Spinal cord (tissue), 10 donors: ENCODE measurements around the gene CPVL. TPM values are rescaled to one million over a fixed set of nuclear protein-coding genes. Genes with fewer than 3 reads are reported as not detected.

ENCODE experiments used
- DNase-seq, 6 donors: peaks; one replicate each; pipeline versions ENCODE4 v3.0.0 to v3.0.0-alpha.2; 2013 to 2015; ENCODE audit warnings: low spot score in 6 of 6, low read depth in 4 of 6
- H3K27ac ChIP-seq: one replicate; pipeline ENCODE4 v1.5.1; 2013; ENCODE audit warnings: low read depth, low read length, control low read depth
- H3K27me3 ChIP-seq: one replicate; pipeline ENCODE4 v1.6.1; 2013; ENCODE audit warnings: low read length; ENCODE audit not compliant: control insufficient read depth, insufficient read depth
- H3K36me3 ChIP-seq: one replicate; pipeline ENCODE4 v1.6.1; 2013; ENCODE audit warnings: low read length; ENCODE audit not compliant: control insufficient read depth, insufficient read depth
- H3K4me1 ChIP-seq: one replicate; pipeline ENCODE4 v1.6.1; 2013; ENCODE audit warnings: low read length; ENCODE audit not compliant: control insufficient read depth, insufficient read depth
- H3K4me3 ChIP-seq: one replicate; pipeline ENCODE4 v1.5.1; 2013; ENCODE audit warnings: low read depth, low read length, control low read depth
- H3K9me3 ChIP-seq: one replicate; pipeline ENCODE4 v1.6.1; 2013; ENCODE audit warnings: low read length; ENCODE audit not compliant: control insufficient read depth, insufficient read depth
- WGBS: methylation state at CpG from one replicate; pipeline ENCODE4 v1.1.5; 2013; ENCODE audit warnings: missing lambda C conversion rate; ENCODE audit not compliant: insufficient coverage; 5-methylcytosine and 5-hydroxymethylcytosine counted together
- polyA plus RNA-seq, 2 donors: library from polyadenylated mRNA; unstranded; fragments of 120-200 nt; gene quantifications; one replicate each; pipeline ENCODE4 v1.2.1, GENCODE V29; 2013; ENCODE audit not compliant: insufficient read length in 2 of 2
- total RNA-seq, 2 donors: library from RNA; depleted of rRNA in 1 of 2; stranded (reverse); fragments of 120-200 nt in 1 of 2; fragments of >200 nt in 1 of 2; gene quantifications; one replicate each; pipeline versions ENCODE4 v1.2.3 to v1.2.4, GENCODE V29; 2013 to 2014
- donor health status: healthy.

CPVL gene
- total and polyA plus RNA-seq, 4 donors = 14.2 to 42.2 (median 14.9) TPM

DNA sequence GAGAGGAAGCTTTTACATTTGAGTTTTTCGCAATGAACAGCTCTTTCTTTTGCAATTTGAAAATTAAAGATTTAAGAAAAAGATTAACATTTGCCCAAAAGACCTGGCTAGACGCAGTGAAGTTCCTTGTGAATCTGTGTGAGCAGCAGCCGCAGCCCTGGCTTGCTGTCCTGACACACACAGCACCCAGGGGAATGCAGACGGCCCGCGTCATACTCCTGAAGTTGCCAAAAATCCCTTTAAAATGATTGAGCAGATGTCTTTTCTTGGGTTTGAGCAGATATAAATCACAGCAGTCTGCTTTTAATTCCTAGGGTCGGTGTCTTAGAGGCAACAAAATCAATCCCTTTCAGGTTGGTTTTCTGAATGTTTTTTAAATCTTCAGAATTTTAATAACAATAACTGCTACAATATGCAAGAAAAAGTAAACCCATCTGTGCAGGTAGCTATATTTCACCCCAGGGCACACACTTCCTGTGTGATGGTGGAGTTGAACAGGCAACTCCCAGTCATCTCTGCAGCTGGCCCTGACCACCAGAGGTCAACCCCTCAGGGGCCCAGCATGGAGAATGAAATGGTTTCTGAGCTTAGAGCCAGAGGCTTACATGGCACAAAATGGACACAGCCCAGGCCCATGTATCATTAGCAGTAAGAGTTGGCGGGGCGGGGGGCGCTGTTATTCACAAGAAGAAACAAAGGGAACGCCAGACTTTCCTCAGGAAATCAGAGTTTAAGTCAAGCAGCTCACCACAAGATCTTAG, 156.0 kb downstream of the CPVL start:
- DNase-seq = peak in 1 of 6 donors; percentile 58
- Histone ChIP-seq H3K9me3 (no peaks in the 10 kb centered on the region), H3K4me3 (no peak overlapping the region), H3K36me3 (no peaks in the 10 kb centered on the region), H3K27ac (no peak overlapping the region), H3K27me3 (no peaks in the 10 kb centered on the region), H3K4me1 (peaks cover 6% of the 10 kb centered on the region)
- 95% methylated on average over 3 of the region's 11 CpGs for WGBS

DNA sequence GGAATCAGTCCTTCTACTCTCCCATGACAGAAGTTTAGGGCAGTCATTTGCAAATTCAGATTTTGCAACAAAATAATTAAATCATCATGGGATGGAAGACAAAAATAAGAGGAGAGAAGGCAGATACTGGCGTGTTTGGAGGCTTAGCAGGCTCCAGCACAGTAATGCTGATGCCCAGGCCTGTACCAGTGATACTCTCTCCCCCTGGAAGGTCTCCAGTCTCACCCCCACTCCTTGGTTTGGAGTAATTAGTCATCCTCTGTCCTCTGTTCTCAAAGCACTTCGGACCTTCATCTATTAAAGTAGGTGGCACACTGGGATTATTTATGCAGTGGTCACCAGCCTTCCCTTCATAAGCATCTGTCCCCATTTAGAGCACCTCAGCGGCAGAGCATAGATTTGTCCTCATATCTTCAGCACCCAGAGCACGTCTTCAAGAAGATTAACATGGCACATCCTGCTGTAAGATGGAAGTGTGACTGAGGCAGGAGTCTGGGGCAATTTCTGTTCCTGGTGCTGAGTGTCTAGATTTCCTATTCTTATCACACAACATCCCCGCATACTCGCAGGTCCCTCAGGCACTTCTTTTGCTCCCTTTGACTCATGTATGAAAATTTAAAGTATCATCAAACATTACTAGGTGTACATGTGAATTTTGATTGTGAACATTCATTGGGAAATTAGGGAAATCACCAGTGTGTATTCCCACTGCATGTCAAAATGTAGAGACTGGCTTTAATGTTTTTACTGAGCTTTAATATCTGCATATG, 156.9 kb downstream of the CPVL start:
- peaks cover 13% of the 10 kb centered on the region for H3K4me1 ChIP-seq
- DNase-seq = no peak
- H3K27me3 ChIP-seq = no peaks in the 10 kb centered on the region
- H3K36me3 ChIP-seq = no peaks in the 10 kb centered on the region
- no peaks in the 10 kb centered on the region for H3K9me3 ChIP-seq
- no peak overlapping the region for H3K4me3 ChIP-seq
- no CpG with 5 or more reads among the region's 6 CpGs for WGBS
- no peak overlapping the region for H3K27ac ChIP-seq

DNA sequence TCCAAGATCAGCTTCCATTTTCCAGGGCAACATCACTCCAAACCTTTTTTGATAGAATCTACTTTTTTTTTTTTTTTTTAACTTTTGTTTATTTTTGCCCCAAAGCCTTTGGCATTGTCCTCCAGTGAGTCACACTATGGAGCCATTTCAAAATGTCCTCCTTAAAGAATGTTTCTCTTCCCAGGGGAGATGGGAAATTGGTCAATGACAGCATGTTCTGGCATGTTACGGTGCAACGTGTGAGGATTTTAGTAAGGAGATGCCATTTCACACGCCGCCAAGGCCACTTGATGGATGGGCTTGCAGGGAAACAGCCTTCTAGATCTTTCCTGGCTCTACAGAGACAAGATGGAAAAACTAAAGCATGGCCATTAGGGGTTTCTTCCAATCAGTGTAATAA, 157.5 kb downstream of the CPVL start:
- Histone ChIP-seq H3K4me1 (peaks cover 17% of the 10 kb centered on the region), H3K4me3 (no peak overlapping the region), H3K36me3 (no peaks in the 10 kb centered on the region), H3K27me3 (no peaks in the 10 kb centered on the region), H3K27ac (no peak overlapping the region), H3K9me3 (no peaks in the 10 kb centered on the region)
- 83% methylated on average over 2 of the region's 4 CpGs for WGBS
- no peak for DNase-seq

DNA sequence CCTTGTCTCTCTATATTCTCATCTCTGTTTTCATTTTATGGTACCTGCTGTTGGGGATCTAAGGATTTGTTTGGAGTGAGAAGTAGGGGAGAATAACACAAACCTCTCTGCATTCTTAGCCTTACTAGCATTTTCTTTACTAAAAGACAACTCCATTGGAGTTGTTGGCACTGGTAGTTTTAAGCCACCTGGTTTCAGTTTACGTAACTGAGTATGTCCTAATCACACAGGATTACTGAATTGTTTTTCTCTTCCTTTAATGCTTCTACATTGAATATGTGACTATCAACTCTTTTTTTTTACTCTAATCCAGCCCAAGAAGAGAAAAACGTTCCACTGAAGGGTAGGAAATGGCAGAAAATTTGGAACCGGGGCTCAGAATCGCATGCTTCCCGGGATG, 158.2 kb downstream of the CPVL start:
- Histone ChIP-seq H3K4me3 (no peak overlapping the region), H3K4me1 (peaks cover 17% of the 10 kb centered on the region), H3K27ac (no peak overlapping the region), H3K27me3 (no peaks in the 10 kb centered on the region), H3K36me3 (no peaks in the 10 kb centered on the region), H3K9me3 (no peaks in the 10 kb centered on the region)
- WGBS = 100% methylated on average over 3 of the region's 5 CpGs
- no peak for DNase-seq

DNA sequence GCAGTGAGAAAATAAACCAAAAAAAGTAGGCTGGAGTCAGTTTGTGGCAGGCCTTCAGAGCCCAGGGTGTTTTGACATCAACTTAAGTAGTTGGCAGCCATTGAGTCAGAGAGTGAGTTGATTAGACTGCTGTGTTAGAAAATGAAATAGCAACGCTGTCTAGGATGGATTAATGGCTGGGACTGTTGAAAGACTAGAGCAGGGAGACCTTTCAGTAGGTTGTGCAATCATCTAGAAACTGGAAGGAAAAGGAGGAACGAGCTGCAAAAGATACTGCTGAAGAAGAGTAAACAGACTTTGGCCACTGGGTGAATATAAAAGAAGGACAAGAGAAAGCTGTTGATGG, 159.6 kb downstream of the CPVL start:
- WGBS = 29% methylated on average over 2 of the region's 2 CpGs
- H3K4me1 ChIP-seq = peaks cover 17% of the 10 kb centered on the region
- no peak overlapping the region for H3K27ac ChIP-seq
- H3K27me3 ChIP-seq = no peaks in the 10 kb centered on the region
- H3K4me3 ChIP-seq = no peak overlapping the region
- H3K9me3 ChIP-seq = no peaks in the 10 kb centered on the region
- no peaks in the 10 kb centered on the region for H3K36me3 ChIP-seq
- DNase-seq = no peak

DNA sequence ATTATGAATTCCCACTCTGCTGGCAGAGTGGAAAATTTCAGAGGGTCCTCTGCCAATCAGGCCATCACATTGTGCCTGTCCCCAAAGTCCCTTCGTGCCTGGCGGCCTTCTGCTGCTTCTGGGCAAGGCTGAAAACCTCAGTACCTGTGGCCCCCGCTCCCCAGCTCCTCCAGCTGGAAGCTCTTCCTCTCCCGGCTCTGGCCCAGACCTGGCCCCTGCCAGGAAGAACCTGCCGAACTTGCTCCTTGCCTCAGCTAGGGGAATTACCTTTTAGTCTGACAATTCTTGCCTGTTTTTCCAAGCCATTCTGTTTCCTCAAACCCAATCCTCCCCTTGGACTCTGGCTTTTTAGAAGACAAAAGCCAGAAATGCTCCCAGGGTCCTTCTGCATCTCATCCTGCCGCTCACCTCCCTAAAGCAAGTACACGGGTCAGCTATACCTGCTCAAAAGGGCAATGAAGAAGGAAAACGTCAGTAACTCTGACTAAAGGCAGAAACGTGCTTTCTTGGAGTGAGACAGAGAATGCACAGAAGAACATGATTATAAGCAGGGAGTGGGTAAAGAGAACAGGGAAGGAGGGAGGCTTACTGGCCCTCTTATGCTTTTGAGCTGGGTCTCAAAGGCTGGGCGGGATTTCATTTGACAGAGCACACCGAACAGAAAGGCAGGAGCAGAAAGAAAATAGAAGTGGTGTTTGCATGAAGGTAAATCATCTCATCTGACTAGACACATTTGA, 160.1 kb downstream of the CPVL start:
- Histone ChIP-seq H3K36me3 (no peaks in the 10 kb centered on the region), H3K4me3 (no peak overlapping the region), H3K27me3 (no peaks in the 10 kb centered on the region), H3K9me3 (no peaks in the 10 kb centered on the region), H3K27ac (no peak overlapping the region), H3K4me1 (peaks cover 17% of the 10 kb centered on the region)
- no peak for DNase-seq
- WGBS = 76% methylated on average over 11 of the region's 11 CpGs

DNA sequence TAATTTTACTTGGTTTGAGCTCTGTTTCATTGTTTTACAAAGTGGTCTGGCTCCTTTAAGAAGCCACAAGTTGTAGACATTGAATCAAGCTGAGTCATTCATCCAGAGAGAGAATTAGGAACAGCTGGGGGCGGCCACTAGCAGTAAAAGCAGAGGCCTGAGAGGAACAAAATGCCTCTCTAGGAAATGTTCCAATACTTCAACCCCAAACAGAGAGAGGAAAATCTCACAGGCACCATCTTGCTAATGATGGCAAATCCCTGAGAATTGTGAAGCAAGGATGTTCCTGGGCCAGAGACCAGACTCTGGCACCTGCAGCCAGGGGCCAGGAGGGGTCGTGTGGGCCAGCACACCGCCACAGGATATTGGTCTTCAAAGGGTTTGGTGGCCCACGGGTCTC, 161.7 kb downstream of the CPVL start:
- DNase-seq = peak in 2 of 6 donors; percentile 67 to 74
- Histone ChIP-seq H3K4me1 (peaks cover 23% of the 10 kb centered on the region), H3K27me3 (no peaks in the 10 kb centered on the region), H3K9me3 (no peaks in the 10 kb centered on the region), H3K36me3 (no peaks in the 10 kb centered on the region), H3K27ac (peak overlapping the region; percentile 45), H3K4me3 (no peak overlapping the region)
- 26% methylated on average over 4 of the region's 4 CpGs for WGBS

DNA sequence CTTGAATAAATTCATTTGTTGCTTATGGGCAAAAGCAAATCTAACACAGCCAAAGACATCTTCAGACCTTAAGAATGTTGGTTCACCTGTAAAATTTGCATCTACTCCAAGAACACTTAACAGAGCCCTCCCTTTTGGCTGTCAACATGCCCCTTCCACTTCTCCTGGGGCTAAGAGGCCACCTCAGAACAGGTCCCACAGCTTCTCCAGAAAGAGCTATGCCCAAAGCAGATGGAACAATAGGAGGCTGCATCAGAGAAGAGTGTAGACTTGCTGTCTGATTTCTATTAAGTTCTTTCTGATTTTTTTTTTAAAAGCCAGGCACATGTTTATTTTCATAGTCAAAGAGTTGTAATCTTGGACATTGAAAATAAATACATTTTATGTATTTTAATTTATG, 162.1 kb downstream of the CPVL start:
- DNase-seq = no peak
- Histone ChIP-seq H3K27me3 (no peaks in the 10 kb centered on the region), H3K4me3 (no peak overlapping the region), H3K27ac (no peak overlapping the region), H3K36me3 (no peaks in the 10 kb centered on the region), H3K4me1 (peaks cover 24% of the 10 kb centered on the region), H3K9me3 (no peaks in the 10 kb centered on the region)

DNA sequence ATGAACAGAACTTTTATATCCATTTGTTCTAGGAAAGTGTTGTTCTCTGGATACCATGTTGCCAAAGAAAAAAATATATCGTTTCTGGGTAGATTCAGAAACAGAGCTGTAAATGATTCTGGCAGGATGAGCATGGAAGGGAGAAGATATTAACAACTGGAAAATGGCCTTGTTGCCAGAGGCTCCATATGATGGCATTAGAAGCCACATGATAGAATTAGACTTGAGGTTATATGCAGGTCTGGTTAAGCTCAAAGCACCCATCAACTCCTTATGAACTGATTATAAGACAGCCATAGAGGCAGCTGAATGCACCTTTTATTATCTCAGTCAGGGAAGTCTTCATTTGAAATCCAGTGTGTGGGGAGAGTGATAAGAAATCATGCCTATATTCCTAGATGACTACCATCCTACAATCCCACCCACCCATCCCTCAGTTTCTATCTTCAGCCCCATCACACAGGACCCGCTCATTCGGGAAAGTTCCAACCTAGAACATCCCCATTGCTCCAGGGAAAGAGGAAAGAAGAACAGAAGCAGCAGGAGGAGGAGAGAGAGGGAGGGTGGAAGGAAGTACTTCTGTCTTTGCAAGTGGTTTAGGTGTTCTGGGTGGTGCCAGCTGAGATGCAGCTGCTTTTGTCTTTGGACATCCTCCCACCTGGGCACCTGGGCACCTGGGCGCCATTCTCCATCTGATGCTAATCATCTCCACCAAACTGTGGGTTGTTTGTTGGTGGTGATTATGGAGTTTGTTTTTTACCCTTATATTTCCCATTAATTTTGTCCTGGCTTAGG, 162.7 kb downstream of the CPVL start:
- DNase-seq = peak in 1 of 6 donors; percentile 27
- WGBS = 88% methylated on average over 1 of the region's 4 CpGs
- Histone ChIP-seq H3K9me3 (no peaks in the 10 kb centered on the region), H3K4me3 (no peak overlapping the region), H3K4me1 (peaks cover 24% of the 10 kb centered on the region), H3K36me3 (no peaks in the 10 kb centered on the region), H3K27ac (no peak overlapping the region), H3K27me3 (no peaks in the 10 kb centered on the region)
